ENCODE results near the gene CLDN7. TPM values are rescaled to one million over a fixed set of nuclear protein-coding genes. Genes with fewer than 3 reads are reported as not detected.
A peak's percentile ranks its signal among the peaks of the same experiment; 100 is the strongest.
"Not testable (repeated sequence)": the region's sequence is repeated elsewhere in the genome, so short reads cannot be mapped to it uniquely, and the experiment has no call there.

The CLDN7 gene
- polyA plus RNA-seq, 1 donor from 2014 or later: 1.2 TPM

DNA sequence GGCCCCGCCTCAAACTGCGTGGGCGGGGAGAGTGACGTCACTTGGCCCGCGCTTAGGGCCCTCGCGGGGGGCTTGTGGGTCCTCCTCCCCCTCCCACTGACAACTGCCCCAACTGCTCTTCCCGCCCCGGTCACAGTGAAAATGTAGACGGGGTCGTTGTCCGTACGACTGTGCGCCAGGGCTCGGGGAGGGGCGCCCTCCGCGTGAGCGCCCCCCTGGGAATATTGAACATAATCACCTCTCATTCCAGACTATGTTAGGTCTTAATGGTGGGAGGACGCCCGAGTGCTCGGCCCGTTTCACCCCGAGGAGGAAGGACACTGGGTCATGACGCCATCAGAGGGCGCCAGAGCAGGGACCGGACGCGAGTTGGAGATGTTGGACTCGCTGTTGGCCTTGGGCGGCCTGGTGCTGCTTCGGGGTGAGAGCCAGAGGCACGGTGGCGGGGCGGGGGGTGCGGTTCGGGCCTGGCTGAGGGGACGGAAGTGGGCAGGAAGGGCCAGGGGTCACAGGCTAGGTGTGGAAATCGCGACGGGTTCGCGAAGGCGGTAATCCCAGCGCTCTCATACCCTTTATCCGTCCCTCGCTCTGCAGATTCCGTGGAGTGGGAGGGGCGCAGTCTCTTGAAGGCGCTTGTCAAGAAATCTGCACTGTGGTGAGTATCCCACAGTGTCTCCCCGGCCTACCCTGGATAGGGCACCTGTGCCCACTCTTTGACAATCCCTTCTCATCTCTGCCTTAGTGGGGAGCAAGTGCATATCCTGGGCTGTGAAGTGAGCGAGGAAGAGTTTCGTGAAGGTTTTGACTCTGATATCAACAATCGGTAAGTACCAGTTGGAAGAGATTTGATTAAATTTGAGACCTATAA lies 9.9 kb downstream of the CLDN7 start, which contains the start of gene ELP5:
Gene ELP5, plus strand, starts transcription at position 40 of the 868 bp plus-strand sequence. Its CDS starts 336 bp downstream, at position 376.
- H3K36me3 Mint-ChIP-seq: peaks cover 2% of the 10 kb centered on the region
- peaks cover 27 to 31% (median 29%) of the 10 kb centered on the region in 3 donors for H3K4me1 Mint-ChIP-seq

DNA sequence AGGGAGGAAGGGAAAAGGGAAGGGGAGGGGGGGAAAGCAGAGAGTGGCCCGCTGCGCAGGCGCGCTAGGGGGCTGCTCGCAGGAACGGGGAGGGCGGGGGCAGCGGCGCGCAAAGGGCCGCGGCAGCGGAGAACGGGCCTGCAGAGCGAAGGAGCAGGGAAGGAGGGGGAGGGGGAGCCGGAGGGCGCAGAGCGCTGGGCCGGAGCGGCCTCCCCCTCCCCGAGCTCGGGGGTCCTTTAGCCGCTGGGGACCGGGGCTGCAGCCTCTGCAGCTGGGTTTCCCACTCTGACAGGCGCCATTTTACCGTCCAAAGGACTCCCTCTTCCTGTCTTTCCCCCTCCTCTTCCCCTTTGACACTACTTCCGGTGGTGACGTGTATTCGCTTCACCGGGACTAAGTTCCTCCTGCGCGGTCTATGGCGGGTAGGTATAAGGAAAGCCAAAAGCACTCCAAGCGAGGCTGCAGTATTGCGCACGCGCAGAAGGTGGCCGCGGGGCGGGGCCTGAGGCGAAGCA lies 10.6 kb downstream of the CLDN7 start, which contains the start of gene CTDNEP1:
Gene CTDNEP1, minus strand, starts transcription at position 74 of the 515 bp plus-strand sequence. CDS start 438 bp downstream, outside the sequence.
- peaks cover 27 to 31% (median 28%) of the 10 kb centered on the region in 3 donors for H3K4me1 Mint-ChIP-seq
- H3K4me3 Mint-ChIP-seq: peak within 1 kb of the TSS; percentile 95 to 99 (median 96)
- peak within 1 kb of the TSS; percentile 99 to 100 (median 99) for H3K27ac Mint-ChIP-seq
- no peaks in the 10 kb centered on the region for H3K9me3 Mint-ChIP-seq
- H3K27me3 Mint-ChIP-seq: peaks cover 3% of the 10 kb centered on the region
- peaks cover 2% of the 10 kb centered on the region for H3K36me3 Mint-ChIP-seq

More for the DNA sequence above, 9.9 kb downstream of the CLDN7 start, which contains the start of gene ELP5:
- H3K27ac Mint-ChIP-seq: peak within 1 kb of the TSS; percentile 99 to 100 (median 99)
- no peaks in the 10 kb centered on the region for H3K9me3 Mint-ChIP-seq
- peak within 1 kb of the TSS; percentile 95 to 99 (median 96) for H3K4me3 Mint-ChIP-seq
- peaks cover 3% of the 10 kb centered on the region for H3K27me3 Mint-ChIP-seq

DNA sequence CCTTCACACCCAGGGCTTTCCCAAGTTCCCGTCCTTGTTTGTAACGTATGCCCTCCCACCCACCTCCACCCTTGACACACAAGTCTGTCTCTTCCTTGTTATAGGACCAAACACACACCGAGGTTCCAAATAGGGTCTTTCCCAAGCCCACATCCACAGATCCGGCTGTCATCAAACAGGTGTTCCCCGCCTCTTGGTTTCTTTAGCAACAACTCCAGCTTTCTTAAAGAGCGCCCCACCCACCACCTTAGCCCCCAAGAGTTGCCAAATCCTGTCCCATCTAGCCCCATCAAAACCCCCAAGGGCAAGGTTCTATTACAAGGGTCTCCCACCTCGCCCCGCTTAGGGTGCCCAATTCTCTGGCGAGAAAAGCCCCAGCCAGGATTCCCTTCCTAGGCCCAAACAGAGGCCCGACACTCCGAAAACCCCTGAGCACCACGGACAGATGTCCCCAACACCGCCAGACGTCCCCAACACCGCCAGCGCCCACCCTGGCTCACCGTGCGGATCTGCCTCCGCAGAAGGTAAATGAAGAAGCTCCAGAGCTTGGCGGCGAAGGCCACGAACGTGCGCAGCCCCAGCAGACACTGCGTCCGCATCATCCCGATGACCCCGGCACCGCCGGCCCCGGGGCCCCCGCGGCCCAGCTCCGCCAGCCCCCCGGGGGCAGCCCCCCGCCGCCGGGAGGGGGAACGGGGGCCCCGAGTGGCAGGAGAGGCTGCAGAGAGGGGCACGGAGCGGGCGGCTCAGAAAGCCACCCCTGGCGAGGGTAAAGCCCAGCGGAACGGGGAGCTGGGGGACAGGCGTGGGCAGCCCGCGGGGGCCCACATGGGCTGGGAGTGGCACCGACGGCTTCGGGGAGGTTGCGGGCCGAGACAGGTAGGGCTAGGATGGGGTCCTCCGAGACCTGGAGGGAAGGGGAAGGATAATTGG lies 11.3 kb downstream of the CLDN7 start:
- H3K4me1 Mint-ChIP-seq: peaks cover 28 to 37% (median 33%) of the 10 kb centered on the region in 3 donors
- H3K9me3 Mint-ChIP-seq: no peaks in the 10 kb centered on the region
- H3K27ac Mint-ChIP-seq: peak overlapping the region; percentile 91 to 99 (median 94)
- H3K36me3 Mint-ChIP-seq: peaks cover 2% of the 10 kb centered on the region
- H3K4me3 Mint-ChIP-seq: peak overlapping the region; percentile 94 to 99 (median 96)
- H3K27me3 Mint-ChIP-seq: peaks cover 3% of the 10 kb centered on the region

DNA sequence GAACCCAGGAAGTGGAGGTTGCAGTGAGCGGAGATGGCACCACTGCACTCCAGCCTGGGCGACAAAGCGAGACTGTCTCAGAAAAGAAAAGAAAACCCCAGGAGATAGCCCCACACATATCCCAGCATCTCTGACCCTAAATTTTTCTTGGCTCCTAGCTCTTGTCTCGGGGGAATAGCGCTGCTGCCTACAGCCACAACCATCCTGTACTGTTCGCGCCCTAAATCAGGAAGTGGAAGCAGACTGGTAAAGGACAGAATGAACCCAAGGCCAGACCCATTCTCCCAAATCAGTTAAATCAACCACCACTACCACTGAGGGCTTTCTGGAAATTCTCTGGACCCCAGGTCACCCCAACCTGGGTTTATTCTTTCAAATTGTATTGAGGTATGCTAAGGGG lies 12.4 kb downstream of the CLDN7 start:
- H3K27me3 Mint-ChIP-seq: peaks cover 3% of the 10 kb centered on the region
- H3K27ac Mint-ChIP-seq: peak overlapping the region in 2 of 3 donors; percentile 91 to 99
- H3K4me1 Mint-ChIP-seq: peaks cover 31 to 39% (median 33%) of the 10 kb centered on the region in 3 donors
- H3K9me3 Mint-ChIP-seq: no peaks in the 10 kb centered on the region
- H3K36me3 Mint-ChIP-seq: peaks cover 2% of the 10 kb centered on the region
- H3K4me3 Mint-ChIP-seq: peak overlapping the region; percentile 94 to 98 (median 96)

DNA sequence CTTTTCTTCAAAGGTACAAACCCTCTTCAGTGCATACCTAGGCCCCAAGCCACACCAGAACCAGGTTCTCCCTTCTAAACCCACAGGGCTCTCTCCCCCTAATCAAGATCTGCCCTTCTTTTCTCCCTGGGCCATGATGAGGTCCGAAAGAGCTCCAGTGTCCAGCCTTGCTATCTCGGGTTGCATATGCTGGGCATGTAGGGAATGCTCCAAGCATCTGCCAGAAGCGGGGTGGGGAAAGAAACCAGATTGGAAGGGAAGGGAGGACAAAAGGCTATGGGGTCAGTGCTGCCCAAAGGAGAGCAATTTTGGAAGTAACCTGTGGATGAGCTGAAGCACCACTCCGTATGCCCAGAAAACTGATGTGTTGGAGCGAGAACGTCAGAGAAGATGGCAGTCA lies 13.1 kb downstream of the CLDN7 start:
- Mint-ChIP-seq H3K27me3 (peaks cover 3% of the 10 kb centered on the region), H3K27ac (peak overlapping the region; percentile 89 to 99 (median 91)), H3K9me3 (no peaks in the 10 kb centered on the region), H3K4me1 (peaks cover 33 to 39% (median 33%) of the 10 kb centered on the region in 3 donors), H3K4me3 (peak overlapping the region; percentile 93 to 98 (median 94)), H3K36me3 (peaks cover 2% of the 10 kb centered on the region)

DNA sequence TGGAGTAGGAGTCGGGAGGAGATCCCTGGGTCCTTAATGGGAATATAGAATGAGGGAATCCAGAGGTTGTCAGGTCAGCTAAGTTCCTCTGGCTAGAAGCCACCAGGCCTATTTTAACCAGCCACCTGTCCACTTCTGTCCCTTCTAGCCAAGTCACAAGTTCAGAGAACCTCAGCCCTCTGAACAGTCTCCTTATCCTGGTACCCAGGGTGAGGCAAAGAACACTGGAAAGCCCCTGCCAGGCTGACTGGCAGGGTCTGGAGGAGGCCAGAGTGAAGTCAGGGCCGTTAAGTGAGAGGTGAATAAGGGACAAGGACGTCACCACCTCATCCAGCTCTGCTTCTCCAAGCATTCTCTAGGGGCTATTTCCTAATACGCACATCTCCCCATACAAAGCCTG lies 13.5 kb downstream of the CLDN7 start:
- Mint-ChIP-seq H3K4me3 (peak overlapping the region in 3 of 4 donors; percentile 89 to 94 (median 93)), H3K27ac (peak overlapping the region; percentile 89 to 99 (median 91)), H3K27me3 (peaks cover 3% of the 10 kb centered on the region), H3K9me3 (no peaks in the 10 kb centered on the region), H3K36me3 (peaks cover 2% of the 10 kb centered on the region), H3K4me1 (peaks cover 33 to 39% (median 33%) of the 10 kb centered on the region in 3 donors)

DNA sequence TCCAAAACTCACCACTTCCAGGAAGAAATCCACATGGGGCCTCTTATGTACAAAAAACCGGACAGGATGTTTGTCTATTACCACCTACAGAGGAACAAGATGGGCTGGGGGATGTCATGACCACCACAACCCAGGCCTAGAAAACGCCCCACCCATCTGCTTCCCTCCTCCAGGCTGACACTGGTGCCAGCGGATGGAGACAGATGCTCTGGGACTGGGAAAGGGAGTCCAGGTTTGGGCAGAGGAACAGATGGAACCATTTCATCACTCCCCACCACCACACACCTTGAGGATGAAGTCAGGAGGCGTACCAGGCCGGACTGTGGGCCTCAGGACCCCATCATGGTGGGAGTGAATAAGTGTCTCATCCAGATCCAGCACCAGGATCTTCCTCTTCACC lies 15.5 kb downstream of the CLDN7 start:
- peak overlapping the region in 2 of 4 donors; percentile 27 to 79 for H3K4me3 Mint-ChIP-seq
- no peaks in the 10 kb centered on the region for H3K9me3 Mint-ChIP-seq
- peaks cover 26 to 36% (median 30%) of the 10 kb centered on the region in 3 donors for H3K4me1 Mint-ChIP-seq
- no peaks in the 10 kb centered on the region for H3K36me3 Mint-ChIP-seq
- H3K27ac Mint-ChIP-seq: peak overlapping the region in 1 of 3 donors; percentile 71
- no peaks in the 10 kb centered on the region for H3K27me3 Mint-ChIP-seq

DNA sequence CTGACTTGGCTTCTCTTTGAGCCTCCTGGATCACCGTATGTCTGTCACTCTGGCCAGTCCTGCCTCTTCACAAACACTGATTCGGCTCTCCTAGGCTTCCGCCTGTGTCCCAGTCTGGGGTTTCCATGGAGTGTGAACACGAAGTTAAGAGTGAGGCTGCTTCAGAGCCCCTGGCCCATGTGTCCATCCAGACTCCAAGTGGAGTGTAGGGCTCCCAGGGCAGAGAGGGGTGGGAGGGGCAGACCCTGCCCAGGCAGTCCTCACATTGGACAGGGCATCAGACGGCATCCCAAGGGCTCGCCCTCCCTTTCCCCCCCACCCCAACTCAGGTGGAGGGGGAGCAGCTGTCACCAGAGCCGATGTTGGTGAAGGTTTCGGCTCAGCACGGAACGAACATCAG lies 18.4 kb downstream of the CLDN7 start:
- H3K36me3 Mint-ChIP-seq, H3K9me3 Mint-ChIP-seq, H3K27me3 Mint-ChIP-seq: not testable (repeated sequence)
- peak overlapping the region; percentile 97 to 100 (median 99) for H3K27ac Mint-ChIP-seq
- H3K4me3 Mint-ChIP-seq: peak overlapping the region in 2 of 4 donors; percentile 87 to 98
- peaks cover 26 to 41% (median 35%) of the 10 kb centered on the region in 3 donors for H3K4me1 Mint-ChIP-seq

DNA sequence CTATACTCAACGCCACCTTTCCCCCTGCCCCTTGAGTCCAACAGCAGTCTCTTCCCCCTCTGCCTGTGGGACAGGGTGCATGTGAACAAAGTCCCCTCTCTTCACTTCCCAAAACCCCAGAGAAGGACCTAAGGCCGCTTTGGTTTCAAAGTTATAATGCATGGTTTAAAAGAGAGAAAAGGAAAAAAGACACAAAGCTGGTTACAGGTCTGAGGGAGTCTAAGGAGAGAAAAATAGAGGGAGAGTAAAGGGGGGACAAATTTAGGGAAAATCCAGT lies 18.9 kb downstream of the CLDN7 start:
- Mint-ChIP-seq H3K27ac (peak overlapping the region; percentile 97 to 100 (median 99)), H3K9me3 (no peaks in the 10 kb centered on the region), H3K36me3 (peaks cover 5% of the 10 kb centered on the region), H3K4me1 (peaks cover 23 to 37% (median 32%) of the 10 kb centered on the region in 3 donors), H3K4me3 (peak overlapping the region; percentile 67 to 98 (median 92)), H3K27me3 (no peaks in the 10 kb centered on the region)

DNA sequence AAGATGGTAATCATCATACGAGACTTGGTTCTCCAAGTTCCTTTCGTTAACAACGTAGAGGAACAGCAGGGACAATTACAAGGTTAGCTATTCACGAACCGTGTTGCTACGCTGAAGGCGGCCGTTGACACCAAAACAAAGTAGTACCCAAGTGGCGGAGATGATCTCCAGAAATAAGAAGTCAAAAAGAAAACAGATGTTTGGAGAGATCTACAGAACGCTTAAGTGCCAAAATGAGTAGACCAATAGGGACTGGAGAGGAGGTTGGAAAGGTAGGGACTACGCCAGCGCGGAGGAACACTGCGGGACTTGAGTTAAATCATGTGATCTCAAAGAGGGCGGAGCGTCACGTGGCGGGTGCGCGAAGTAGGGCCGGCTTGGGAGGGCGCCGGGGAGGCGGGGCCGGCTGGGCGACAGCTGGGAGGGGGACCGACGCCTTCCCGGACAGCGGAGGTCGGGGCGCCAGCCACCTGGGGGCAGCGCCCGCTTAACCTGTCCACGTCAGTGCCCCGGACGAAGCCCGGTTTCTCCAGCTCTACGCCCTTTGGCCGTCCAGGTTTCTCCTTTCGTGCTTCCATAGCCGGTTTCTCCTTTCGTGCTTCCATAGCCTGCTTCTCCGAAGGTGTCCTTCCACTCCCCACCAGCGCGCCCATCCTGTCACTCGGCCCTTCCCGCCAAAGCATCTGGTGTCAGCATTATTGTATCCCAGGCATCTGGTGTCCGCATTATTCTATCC lies 19.4 kb downstream of the CLDN7 start:
- Mint-ChIP-seq H3K9me3 (no peaks in the 10 kb centered on the region), H3K27me3 (no peaks in the 10 kb centered on the region), H3K4me3 (peak overlapping the region; percentile 87 to 98 (median 97)), H3K4me1 (peaks cover 23 to 37% (median 31%) of the 10 kb centered on the region in 3 donors), H3K36me3 (peaks cover 5% of the 10 kb centered on the region), H3K27ac (peak overlapping the region; percentile 97 to 100 (median 99))

DNA sequence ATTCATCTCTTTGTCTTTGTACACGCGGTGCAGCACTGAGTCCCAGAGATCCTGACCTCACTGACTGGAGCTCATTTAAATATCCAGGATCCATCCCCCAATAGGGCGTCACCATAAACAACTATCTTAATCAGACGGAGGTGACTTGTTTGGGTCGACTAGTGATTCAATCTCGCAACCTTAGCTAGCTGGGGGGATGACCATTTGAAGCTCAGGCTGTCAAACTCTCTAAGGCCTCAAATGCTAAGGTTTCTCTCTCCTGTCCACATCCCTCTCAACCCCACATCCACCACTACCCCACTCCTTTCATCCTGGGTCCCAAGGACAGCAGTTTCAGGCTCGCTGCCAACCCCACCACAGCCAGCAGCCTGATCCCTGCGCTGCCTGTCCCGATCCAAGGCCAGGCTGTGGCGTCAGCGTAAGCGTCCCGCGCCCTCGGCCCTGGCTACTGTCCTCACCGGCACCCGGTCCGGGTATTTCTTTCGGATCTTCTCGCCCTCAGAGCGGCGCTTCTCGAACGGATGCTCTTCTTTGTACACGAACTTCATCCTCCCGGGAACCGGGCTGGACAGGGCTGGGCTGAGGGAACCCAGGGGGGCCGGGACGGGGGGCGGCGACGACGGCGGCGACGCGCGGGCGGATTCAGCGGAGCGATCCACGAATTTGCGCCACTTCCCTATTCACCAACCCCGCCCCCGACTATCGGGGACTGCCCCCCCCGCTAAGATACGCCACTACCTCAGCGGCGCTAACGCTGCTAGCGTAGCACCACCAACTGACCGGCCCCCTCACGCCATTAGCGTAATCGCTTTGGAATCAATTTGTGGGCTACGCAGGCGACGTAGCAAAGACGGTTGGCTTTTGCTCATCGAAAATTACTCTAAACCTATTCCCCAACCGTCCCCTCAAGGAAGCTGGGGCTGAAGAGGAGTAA lies 20.2 kb downstream of the CLDN7 start, which contains the start of gene GABARAP:
Gene GABARAP, minus strand, starts transcription at position 667 of the 934 bp plus-strand sequence. Its CDS starts 119 bp downstream, at position 548.
- H3K27me3 Mint-ChIP-seq: no peaks in the 10 kb centered on the region
- H3K9me3 Mint-ChIP-seq: no peaks in the 10 kb centered on the region
- peak within 1 kb of the TSS; percentile 87 to 98 (median 97) for H3K4me3 Mint-ChIP-seq
- H3K27ac Mint-ChIP-seq: peak within 1 kb of the TSS; percentile 97 to 100 (median 99)
- H3K4me1 Mint-ChIP-seq: peaks cover 27 to 41% (median 33%) of the 10 kb centered on the region in 3 donors
- peaks cover 5% of the 10 kb centered on the region for H3K36me3 Mint-ChIP-seq

DNA sequence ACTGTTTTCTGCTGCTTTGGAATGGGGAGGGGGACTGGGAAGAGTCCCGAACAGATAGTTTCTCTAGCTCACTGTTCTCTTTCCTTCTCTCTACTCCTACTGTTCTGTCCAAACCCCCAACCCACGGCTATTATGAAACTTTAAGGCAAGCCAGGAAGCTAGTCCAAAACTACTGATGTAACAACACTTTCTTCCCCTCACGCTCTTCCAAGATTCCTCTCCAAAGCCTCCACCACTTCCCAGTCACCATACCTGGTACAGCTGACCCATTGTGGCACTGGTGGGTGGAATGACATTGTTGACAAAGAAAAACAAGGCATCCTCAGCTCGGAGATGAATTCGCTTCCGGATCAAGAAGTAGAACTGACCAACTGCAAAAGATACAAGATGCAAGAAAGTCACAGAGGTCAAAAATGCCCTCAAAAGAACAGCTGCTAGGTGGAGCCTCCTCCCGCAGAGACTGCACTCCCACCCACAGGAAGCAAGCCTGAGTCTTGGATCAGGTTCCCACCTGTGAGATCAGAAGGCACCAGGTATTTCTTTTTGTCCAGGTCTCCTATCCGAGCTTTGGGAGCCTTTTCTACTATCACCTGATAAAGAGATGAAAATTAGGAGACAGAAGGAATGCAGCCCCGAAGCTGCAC lies 21.1 kb downstream of the CLDN7 start:
- Mint-ChIP-seq H3K27me3 (no peaks in the 10 kb centered on the region), H3K9me3 (no peaks in the 10 kb centered on the region), H3K4me1 (peaks cover 27 to 39% (median 37%) of the 10 kb centered on the region in 3 donors), H3K4me3 (peak overlapping the region; percentile 87 to 98 (median 97)), H3K27ac (peak overlapping the region; percentile 97 to 100 (median 99)), H3K36me3 (peaks cover 8% of the 10 kb centered on the region)
